ENCODE data around the gene PRKACB.

DNA sequence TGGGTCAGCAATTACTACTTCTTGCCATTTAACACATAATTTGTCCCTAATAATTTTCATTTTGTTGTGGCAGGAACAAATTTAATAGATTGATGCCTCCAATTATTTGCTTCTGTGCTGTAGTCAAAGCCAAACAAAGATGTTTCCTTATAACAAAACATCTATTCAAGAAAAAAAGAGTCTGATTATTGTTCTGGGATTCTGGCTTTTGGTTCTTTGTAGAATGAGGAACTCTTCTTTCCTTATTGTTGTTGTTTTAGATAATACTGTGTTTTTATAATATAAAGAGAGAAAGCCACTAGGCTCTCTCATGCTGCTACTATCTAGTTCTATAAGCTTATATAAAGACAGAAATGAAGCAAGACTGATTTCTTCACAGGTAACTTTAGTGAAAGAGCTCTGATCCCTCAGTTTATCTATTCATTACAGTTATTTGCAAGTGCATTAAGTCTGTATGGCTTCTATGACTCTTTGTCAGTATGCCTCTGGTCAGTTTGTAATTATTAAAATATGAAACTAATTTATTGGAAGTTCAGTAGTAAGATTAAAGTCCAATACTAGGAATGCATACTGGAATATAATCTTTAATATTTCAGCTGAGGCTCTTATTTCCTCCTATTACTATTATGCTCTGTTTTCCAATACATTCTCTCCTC is 37.4 kb downstream of the PRKACB start:
- TF ChIP-seq, protein P1, sequence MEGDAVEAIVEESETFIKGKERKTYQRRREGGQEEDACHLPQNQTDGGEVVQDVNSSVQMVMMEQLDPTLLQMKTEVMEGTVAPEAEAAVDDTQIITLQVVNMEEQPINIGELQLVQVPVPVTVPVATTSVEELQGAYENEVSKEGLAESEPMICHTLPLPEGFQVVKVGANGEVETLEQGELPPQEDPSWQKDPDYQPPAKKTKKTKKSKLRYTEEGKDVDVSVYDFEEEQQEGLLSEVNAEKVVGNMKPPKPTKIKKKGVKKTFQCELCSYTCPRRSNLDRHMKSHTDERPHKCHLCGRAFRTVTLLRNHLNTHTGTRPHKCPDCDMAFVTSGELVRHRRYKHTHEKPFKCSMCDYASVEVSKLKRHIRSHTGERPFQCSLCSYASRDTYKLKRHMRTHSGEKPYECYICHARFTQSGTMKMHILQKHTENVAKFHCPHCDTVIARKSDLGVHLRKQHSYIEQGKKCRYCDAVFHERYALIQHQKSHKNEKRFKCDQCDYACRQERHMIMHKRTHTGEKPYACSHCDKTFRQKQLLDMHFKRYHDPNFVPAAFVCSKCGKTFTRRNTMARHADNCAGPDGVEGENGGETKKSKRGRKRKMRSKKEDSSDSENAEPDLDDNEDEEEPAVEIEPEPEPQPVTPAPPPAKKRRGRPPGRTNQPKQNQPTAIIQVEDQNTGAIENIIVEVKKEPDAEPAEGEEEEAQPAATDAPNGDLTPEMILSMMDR (IDR thresholded peaks at IDR 0.05), result no peak
- no peak for TF ChIP-seq EZH2phosphoT487 (IDR thresholded peaks at IDR 0.05)
- no peak for TF ChIP-seq EZH2 (IDR thresholded peaks at IDR 0.05)
